ENCODE data around the gene IGSF9.

Gene IGSF9

GRCh38 chr1:159943908-159944622 is 1.3 kb downstream of the IGSF9 start:
- H3K27me3 ChIP-seq (ENCODE audit: insufficient read depth, low read length), result 0 out of 2 replicates have a peak, but pooled peaks cover 2% of the 10 kb centered on the region
- no peak overlapping the region for H3K9ac ChIP-seq (ENCODE audit: low read length)
- H3K4me1 ChIP-seq (ENCODE audit: insufficient read depth, low read length, severe bottlenecking), result no peaks in the 10 kb centered on the region

GRCh38 chr1:159943278-159943640 is 2.2 kb downstream of the IGSF9 start:
- TF ChIP-seq EZH2 (IDR thresholded peaks at IDR 0.05; ENCODE audit: borderline replicate concordance, low read length), result no peak
- TF ChIP-seq, protein P1, sequence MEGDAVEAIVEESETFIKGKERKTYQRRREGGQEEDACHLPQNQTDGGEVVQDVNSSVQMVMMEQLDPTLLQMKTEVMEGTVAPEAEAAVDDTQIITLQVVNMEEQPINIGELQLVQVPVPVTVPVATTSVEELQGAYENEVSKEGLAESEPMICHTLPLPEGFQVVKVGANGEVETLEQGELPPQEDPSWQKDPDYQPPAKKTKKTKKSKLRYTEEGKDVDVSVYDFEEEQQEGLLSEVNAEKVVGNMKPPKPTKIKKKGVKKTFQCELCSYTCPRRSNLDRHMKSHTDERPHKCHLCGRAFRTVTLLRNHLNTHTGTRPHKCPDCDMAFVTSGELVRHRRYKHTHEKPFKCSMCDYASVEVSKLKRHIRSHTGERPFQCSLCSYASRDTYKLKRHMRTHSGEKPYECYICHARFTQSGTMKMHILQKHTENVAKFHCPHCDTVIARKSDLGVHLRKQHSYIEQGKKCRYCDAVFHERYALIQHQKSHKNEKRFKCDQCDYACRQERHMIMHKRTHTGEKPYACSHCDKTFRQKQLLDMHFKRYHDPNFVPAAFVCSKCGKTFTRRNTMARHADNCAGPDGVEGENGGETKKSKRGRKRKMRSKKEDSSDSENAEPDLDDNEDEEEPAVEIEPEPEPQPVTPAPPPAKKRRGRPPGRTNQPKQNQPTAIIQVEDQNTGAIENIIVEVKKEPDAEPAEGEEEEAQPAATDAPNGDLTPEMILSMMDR (IDR thresholded peaks at IDR 0.05; ENCODE audit: low read length), result no peak
- no peak overlapping the region for H3K27ac ChIP-seq (ENCODE audit: low read depth, low read length, poor library complexity, severe bottlenecking)
- H3K9me3 ChIP-seq (ENCODE audit: low read length), result no peaks in the 10 kb centered on the region
- no peaks in the 10 kb centered on the region for H3K79me2 ChIP-seq (ENCODE audit: insufficient read depth, low read length)
- no peak overlapping the region for H3K4me3 ChIP-seq (ENCODE audit: low read depth, low read length, poor library complexity, severe bottlenecking)
- no peaks in the 10 kb centered on the region for H3K36me3 ChIP-seq (ENCODE audit: insufficient read depth, low read length)
- H4K20me1 ChIP-seq (ENCODE audit: insufficient read depth, low read length), result no peaks in the 10 kb centered on the region
- H3K9me2 ChIP-seq (ENCODE audit: low read depth, low read length), result no peaks in the 10 kb centered on the region
- no peak overlapping the region for H3K9ac ChIP-seq (ENCODE audit: low read length)
- H3K4me1 ChIP-seq (ENCODE audit: insufficient read depth, low read length, severe bottlenecking), result no peaks in the 10 kb centered on the region
- H3K4me2 ChIP-seq (ENCODE audit: low read length), result no peak overlapping the region
- 0 out of 2 replicates have a peak, but pooled peaks cover 9% of the 10 kb centered on the region for H3K27me3 ChIP-seq (ENCODE audit: insufficient read depth, low read length)
- no peak overlapping the region for H2AFZ ChIP-seq (ENCODE audit: low read length)
- H3F3A ChIP-seq (ENCODE audit: insufficient read depth, low read length), result no peaks in the 10 kb centered on the region

More at GRCh38 chr1:159943908-159944622, 1.3 kb downstream of the IGSF9 start:
- Histone ChIP-seq H4K20me1 (ENCODE audit: insufficient read depth, low read length) (no peaks in the 10 kb centered on the region), H3K79me2 (ENCODE audit: insufficient read depth, low read length) (no peaks in the 10 kb centered on the region), H3K27ac (ENCODE audit: low read depth, low read length, poor library complexity, severe bottlenecking) (no peak overlapping the region), H3K9me2 (ENCODE audit: low read depth, low read length) (no peaks in the 10 kb centered on the region), H3K9me3 (ENCODE audit: low read length) (no peaks in the 10 kb centered on the region), H3K36me3 (ENCODE audit: insufficient read depth, low read length) (no peaks in the 10 kb centered on the region), H2AFZ (ENCODE audit: low read length) (no peak overlapping the region), H3F3A (ENCODE audit: insufficient read depth, low read length) (no peaks in the 10 kb centered on the region), H3K4me3 (ENCODE audit: low read depth, low read length, poor library complexity, severe bottlenecking) (no peak overlapping the region), H3K4me2 (ENCODE audit: low read length) (no peak overlapping the region)
- TF ChIP-seq EZH2 (IDR thresholded peaks at IDR 0.05; ENCODE audit: borderline replicate concordance, low read length), result no peak
- TF ChIP-seq, protein P1 (IDR thresholded peaks at IDR 0.05; ENCODE audit: low read length), result no peak

DNA sequence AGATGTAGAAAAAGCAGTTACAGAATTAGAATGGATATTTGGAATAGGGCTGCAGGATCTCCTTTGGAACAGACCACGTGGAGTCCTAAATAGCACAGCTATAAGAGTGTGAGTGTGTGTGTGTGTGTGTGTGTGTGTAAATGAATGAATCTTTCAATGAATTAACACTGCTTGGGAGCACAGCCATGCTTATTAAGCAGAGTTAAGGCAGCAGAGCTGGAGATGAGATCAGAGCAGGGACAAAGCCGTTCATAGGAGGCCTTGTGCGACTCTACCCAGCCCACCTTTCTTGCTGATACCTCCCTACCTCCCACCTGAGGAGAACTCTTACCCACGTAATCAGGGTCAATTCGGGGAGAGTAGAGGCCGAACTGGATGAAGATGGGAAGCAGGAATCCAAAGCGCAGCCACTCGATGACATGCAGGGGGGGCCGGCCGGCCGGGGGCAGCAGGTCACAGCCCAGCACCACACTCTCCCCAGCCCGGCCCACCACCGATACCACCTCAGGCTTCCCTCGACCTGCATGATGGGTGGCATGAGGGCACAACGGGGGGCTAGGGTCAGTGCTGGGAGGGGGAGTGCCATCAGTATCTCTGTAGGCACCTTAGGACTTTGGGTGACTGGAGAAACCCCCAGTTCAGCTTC is 2.7 kb downstream of the IGSF9 start:
- TF ChIP-seq, protein P1 (IDR thresholded peaks at IDR 0.05; ENCODE audit: low read length), result no peak
- TF ChIP-seq EZH2 (IDR thresholded peaks at IDR 0.05; ENCODE audit: borderline replicate concordance, low read length), result no peak
- H3K4me3 ChIP-seq (ENCODE audit: low read depth, low read length, poor library complexity, severe bottlenecking), result no peak overlapping the region
- no peak overlapping the region for H3K27ac ChIP-seq (ENCODE audit: low read depth, low read length, poor library complexity, severe bottlenecking)
- no peak overlapping the region for H3K4me2 ChIP-seq (ENCODE audit: low read length)
- H2AFZ ChIP-seq (ENCODE audit: low read length), result no peak overlapping the region
- no peaks in the 10 kb centered on the region for H3K79me2 ChIP-seq (ENCODE audit: insufficient read depth, low read length)
- no peaks in the 10 kb centered on the region for H3F3A ChIP-seq (ENCODE audit: insufficient read depth, low read length)
- no peaks in the 10 kb centered on the region for H3K36me3 ChIP-seq (ENCODE audit: insufficient read depth, low read length)
- H3K4me1 ChIP-seq (ENCODE audit: insufficient read depth, low read length, severe bottlenecking), result no peaks in the 10 kb centered on the region
- 0 out of 2 replicates have a peak, but pooled peaks cover 11% of the 10 kb centered on the region for H3K27me3 ChIP-seq (ENCODE audit: insufficient read depth, low read length)
- no peaks in the 10 kb centered on the region for H3K9me2 ChIP-seq (ENCODE audit: low read depth, low read length)
- H3K9me3 ChIP-seq (ENCODE audit: low read length), result no peaks in the 10 kb centered on the region
- no peak overlapping the region for H3K9ac ChIP-seq (ENCODE audit: low read length)
- no peaks in the 10 kb centered on the region for H4K20me1 ChIP-seq (ENCODE audit: insufficient read depth, low read length)
